ENCODE results near the gene FBXO8. TPM values are rescaled to one million over a fixed set of nuclear protein-coding genes. Genes with fewer than 3 reads are reported as not detected.
"Not testable (repeated sequence)": the region's sequence is repeated elsewhere in the genome, so short reads cannot be mapped to it uniquely, and the experiment has no call there.

The FBXO8 gene
- total RNA-seq, result 19.2 and 31.5 TPM in 2 replicates

DNA sequence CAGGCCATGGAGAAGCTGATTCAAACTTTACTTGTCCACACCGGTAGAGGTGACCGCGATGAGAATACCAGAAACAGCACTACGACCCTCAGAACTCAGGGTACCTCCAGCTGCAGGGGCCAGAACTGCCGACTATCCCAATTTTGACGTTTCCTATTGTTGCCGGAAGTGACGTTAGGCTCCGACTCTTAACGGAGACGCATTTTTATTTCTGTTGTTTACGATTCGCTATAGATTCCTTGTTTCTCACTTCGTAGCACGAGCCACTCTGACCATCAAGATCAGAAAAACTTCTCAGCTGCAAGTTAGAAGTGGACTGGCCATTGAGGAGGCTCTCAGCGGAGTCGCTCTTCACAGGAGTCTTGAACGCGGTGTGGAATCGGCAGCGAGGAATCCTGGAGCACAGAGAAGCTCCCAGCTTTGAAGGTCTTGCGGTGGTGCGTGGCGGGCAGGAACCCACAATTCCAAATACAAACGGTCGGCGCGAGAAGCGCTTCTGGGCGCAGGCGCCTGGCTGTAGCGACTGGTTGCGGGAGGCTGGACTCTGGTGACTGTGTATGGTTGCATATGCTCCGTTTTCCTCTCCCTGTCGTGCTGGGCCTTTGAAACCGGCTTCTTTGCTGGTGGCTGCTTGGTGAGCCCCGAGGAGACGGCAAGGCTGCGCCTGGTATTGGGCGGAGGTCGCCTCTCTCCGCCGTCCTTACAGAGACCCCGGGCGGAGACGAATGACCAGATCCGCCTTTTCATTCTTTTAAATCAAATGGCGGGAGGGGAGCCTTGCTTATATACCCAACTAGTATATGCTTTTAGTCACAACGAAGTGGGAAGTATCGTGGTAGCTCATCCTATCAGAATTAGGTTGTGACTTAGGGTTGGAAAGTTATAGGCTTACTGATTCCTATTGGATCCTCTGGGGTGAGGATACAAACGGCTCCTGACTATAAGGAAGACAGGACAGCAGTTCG, at the start of gene FBXO8, which contains the start of gene CEP44:
Gene FBXO8 (minus strand): TSS at position 161 of the 965 bp plus-strand sequence. CDS start 20,575 bp downstream, outside the sequence.
Gene CEP44 (plus strand): TSS at position 405 of the 965 bp plus-strand sequence. CDS start 15,211 bp downstream, outside the sequence.
- peak; percentile 82 to 86 for DNase-seq (ENCODE audit: low read depth in 2 of 2)

DNA sequence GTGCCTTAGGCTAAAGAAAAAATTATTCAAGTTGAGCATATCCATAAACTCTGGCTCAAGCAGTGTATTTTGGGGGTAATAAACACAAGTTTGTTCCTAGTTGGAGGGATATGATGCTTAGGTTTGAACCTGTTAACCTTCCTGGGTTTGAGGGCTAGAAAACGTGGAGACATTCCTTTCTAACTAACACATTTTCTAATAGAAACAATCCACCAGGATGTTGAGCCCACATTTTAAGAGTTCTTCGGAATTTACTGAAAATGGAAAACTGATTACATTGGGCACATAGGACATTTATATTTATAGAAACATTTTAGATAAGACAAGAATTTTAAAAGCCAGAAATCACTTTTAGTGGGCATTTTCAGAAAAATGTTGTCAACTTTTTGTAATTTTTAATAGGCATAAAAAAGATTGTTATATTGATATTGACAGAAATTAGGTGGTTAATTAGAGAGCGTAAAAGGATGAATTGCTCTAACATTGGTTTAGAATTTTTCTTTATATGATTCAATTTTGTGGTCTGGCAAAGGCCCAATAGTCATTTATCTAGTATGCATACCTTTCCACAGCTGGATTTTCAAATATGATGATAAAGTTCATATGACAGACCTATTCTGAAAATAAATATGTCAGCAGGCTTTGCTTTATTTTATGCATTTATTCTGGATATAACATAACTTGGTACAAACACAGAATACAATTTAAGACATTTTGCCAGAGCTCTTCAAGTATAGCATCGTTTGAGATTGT, 49.5 kb upstream of the FBXO8 start:
- no peak for DNase-seq (ENCODE audit: low read depth in 2 of 2)

DNA sequence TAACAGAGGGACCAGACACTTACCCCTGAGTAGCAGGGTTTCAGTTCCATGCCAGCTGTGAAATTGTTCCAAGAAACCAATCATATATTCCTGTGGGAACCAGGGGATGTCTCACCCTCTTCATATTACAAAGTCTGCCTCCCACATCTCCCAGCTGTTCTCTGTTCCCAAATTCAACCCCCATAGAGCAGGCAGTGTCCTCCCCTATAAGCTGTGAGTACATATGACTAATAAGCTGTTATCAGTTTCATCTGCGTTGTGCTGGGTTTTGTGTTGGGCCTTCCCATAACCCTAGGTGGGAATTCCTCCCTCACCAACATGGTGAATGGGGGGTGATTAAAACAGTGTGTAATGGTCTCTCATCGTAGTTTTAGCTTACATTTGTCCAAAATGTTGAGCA, 41.3 kb upstream of the FBXO8 start:
- no peak for DNase-seq (ENCODE audit: low read depth in 2 of 2)

GRCh38 chr4:174324236-174324635, 40.8 kb upstream of the FBXO8 start:
- no peak for DNase-seq (ENCODE audit: low read depth in 2 of 2)

DNA sequence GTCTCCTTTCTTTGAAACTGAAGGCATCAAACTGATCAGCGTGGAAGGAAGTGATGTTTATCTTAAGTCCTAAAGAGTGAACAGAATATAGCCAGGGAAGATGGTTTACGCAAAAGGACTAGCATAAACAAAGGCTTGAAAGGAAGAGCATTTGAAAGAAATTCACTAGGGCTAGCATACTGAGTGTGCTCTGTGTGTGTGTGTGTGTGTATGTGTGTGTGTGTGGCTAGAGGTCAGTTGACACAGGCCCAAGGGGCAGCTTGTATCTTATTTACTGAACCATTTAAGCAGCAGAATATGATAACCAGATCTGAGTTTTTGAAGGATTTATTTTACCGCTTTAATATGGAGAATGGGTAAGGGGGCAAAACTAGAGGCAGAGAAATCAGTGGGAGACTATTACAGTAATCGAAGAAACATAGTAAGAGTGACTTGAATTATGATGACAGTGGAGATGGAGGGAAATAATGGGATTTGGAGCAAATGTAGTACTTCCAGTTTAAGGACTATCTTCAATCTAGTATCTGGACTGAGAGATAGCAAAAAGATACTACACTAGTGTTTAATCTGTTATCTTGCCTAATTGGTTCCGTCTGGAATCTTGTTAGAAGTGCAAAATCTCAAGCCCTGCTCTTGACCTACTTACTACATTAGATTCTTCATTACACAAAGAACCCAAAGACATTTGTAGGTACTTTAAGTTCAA, 37.2 kb upstream of the FBXO8 start:
- DNase-seq (ENCODE audit: low read depth in 2 of 2), result peak in 1 of 2 donors; percentile 68

- peak; percentile 41 to 51 for DNase-seq (ENCODE audit: low read depth in 2 of 2)
Observed at GRCh38 chr4:174318829-174319764, 35.6 kb upstream of the FBXO8 start.

- peak; percentile 16 to 74 for DNase-seq (ENCODE audit: low read depth in 2 of 2)
Observed at GRCh38 chr4:174317531-174317930, 34.1 kb upstream of the FBXO8 start.

DNA sequence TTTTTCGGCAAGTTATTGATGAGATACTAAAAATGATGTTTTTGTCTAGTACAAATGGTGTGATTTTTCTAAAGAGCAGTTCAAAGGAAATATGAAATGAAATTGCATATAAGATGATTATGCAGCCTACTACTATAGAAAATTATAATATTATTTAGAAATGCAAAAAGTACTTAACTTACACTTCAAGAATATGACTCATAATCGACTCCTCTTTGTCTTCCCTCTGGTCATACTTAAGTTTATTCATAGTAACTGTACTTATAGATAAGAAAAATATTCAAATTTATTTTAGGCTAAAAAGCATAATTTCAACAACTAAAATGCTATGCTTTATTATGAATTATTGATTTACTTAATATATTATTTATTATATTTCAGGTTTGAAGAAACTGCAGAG, 33.5 kb upstream of the FBXO8 start:
- DNase-seq (ENCODE audit: low read depth in 2 of 2), result no peak

GRCh38 chr4:174316546-174316945, 33.1 kb upstream of the FBXO8 start:
- DNase-seq (ENCODE audit: low read depth in 2 of 2), result no peak

GRCh38 chr4:174314770-174315169, 31.3 kb upstream of the FBXO8 start:
- peak in 1 of 2 donors; percentile 3 for DNase-seq (ENCODE audit: low read depth in 2 of 2)

DNA sequence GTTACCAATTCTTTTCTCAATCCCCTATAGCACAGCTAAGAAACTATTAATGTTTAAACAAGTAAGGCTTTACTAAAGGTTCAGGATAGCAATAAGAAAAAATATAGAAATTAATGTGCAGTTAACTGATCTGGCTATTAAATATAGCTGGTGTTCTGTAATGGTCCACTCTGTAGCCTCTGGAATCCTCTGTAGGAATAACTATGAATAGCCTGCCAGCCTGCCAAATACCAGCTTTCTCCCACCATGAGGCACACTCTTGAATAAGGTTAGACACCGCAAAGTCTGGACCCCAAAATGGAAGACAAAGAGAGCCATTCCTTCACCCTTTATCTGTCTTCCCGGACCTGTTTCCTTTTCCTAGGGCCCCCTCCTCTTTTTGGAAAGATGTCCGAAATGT, 30.8 kb upstream of the FBXO8 start:
- no peak for DNase-seq (ENCODE audit: low read depth in 2 of 2)

- DNase-seq (ENCODE audit: low read depth in 2 of 2), result no peak
Observed at GRCh38 chr4:174312993-174313392, 29.5 kb upstream of the FBXO8 start.

DNA sequence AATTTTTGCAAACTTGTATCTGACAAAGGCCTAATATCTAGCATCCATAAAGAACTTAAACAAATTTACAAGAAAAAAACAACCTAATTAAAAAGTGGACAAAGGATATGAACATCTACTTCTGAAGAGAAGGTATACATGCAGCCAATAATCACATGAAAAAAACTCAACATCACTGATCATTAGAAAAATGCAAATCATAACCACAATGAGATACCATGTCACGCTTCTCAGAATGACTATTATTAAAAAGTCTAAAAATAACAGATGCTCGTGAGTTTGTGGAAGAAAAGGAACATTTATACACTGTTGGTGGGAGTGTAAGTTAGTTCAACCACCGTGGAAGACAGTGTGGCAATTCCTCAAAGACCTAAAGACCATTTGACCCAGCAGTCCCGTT, 24.2 kb upstream of the FBXO8 start:
- no peak for DNase-seq (ENCODE audit: low read depth in 2 of 2)

- DNase-seq (ENCODE audit: low read depth in 2 of 2), result no peak
Observed at GRCh38 chr4:174305961-174306360, 22.5 kb upstream of the FBXO8 start.

DNA sequence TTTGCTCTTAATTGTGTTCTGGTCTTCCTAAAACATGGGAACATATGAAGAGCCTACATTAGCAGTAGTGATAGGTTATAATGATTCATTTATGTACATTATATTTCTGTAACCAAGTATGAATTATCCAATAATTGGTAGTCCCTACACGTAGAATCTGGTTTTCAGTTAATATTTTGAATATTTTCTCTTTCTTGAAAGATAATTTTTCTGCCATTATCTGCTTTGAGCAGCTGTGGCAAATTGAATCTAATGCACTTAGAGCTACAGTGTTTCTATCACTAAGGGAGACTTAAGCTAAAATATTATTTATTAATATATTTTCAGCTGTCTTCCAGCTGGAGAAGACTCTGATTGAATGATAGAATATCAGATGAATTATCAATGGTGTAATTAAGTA, 21.2 kb upstream of the FBXO8 start:
- DNase-seq (ENCODE audit: low read depth in 2 of 2), result no peak

DNA sequence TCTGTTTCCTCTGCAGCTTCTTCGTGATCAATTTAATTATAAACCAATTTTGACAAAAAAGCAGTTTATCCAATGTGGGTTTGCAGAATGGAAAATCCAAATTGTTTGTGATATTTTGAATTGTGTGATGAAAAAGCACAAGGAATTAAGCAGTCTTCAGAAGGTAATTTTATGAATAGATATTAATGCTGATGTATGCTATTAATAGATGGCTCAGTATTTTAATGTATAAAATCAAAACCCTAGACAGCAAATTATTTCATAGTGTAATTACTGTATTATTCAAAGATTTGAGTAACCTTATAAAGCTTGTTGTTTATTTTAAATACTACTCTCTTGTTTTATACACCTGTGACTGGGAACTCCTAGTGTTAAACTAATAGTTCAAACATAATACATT, 20.2 kb upstream of the FBXO8 start:
- DNase-seq (ENCODE audit: low read depth in 2 of 2), result no peak

GRCh38 chr4:174295142-174295541, 11.7 kb upstream of the FBXO8 start:
- DNase-seq (ENCODE audit: low read depth in 2 of 2), result not testable (repeated sequence)

- DNase-seq (ENCODE audit: low read depth in 2 of 2), result not testable (repeated sequence)
Observed at GRCh38 chr4:174294641-174295040, 11.2 kb upstream of the FBXO8 start.

GRCh38 chr4:174292473-174292872, 9.0 kb upstream of the FBXO8 start:
- no peak for DNase-seq (ENCODE audit: low read depth in 2 of 2)

DNA sequence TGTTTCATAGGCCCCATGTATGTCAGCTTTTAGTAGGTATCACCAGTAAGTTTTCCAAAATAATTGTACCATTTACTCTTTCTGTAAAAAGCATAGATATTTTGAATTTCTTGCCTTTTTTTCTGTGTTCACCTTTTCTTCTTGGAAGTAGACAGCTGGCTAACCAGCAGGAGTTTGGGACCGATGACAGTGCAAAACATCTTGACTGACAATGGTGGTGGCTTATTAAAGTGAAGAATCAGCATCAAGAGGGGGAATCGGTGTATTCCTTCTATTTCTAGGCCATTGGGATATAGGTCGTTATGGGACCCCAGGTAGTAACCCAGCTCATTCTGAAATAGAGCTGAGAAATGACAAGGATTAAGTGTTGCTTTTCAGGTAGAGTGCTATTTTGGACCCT, 3.4 kb upstream of the FBXO8 start:
- no peak for DNase-seq (ENCODE audit: low read depth in 2 of 2)
